Mucosa of descending colon (tissue), 3 donors: Measurements from ENCODE around the gene KIF3A. TPM values are rescaled to one million over a fixed set of nuclear protein-coding genes. Genes with fewer than 3 reads are reported as not detected.

ENCODE experiments used
- ATAC-seq: fragments of 200-7000 bp; cut with Tn5 transposase; one replicate; pipeline ENCODE4 v1.9.1; 2020; ENCODE audit warnings: mild to moderate bottlenecking, moderate library complexity
- DNase-seq, 3 donors: peaks; one replicate each; pipeline ENCODE4 v3.0.0-alpha.2; 2020
- H3K36me3 ChIP-seq: fragments of 200-600 bp; one replicate; pipeline ENCODE4 v1.8.0; 2021; ENCODE audit warnings: low read depth, mild to moderate bottlenecking
- H3K4me1 ChIP-seq: fragments of 200-600 bp; one replicate; pipeline ENCODE4 v1.8.0; 2021; ENCODE audit warnings: low read depth, mild to moderate bottlenecking
- H3K4me3 ChIP-seq: fragments of 200-600 bp; one replicate; pipeline ENCODE4 v1.8.0; 2021; ENCODE audit warnings: mild to moderate bottlenecking
- H3K9me3 ChIP-seq: fragments of 200-600 bp; one replicate; pipeline ENCODE4 v1.8.0; 2021; ENCODE audit warnings: mild to moderate bottlenecking
- CTCF ChIP-seq: fragments of 200-600 bp; IDR thresholded peaks from one replicate; pipeline ENCODE4 v1.8.0; 2022; ENCODE audit warnings: antibody characterized with exemption, mild to moderate bottlenecking
- intact Hi-C, 2 donors: fragments of 100-400 bp; cut with DNase I in 1 of 2; cut with micrococcal nuclease in 1 of 2; formaldehyde crosslinking; loops; one replicate each; pipeline versions ENCODE4 v1.11.0 to v1.11.1; 2022; cut with DNase I, micrococcal nuclease
- total RNA-seq, 3 donors: library from RNA; stranded (reverse); fragmentation: NEBNext Ultra II Directional in 2 of 3; extraction: Animal tissue kit (Norgen Biotek cat#: 25700) in 2 of 3; gene quantifications; one replicate each; pipeline versions ENCODE4 v1.2.1 to v1.2.4, GENCODE V29; 2021 to 2023
- donor health status: DM: no; HTN: no; CAD: no; lungs with moderate emphysema.
- donor health status: DM: no; HTN: no; CAD: no.
- donor health status: DM: no; HTN: yes; CAD: no.

The KIF3A gene
- total RNA-seq, 3 donors from 2014 or later = 3.2 to 11.0 (median 3.8) TPM

GRCh38 chr5:132729896-132730295 lies 7.5 kb downstream of the KIF3A start:
- no peak for DNase-seq
- Histone ChIP-seq H3K9me3 (no peaks in the 10 kb centered on the region), H3K4me1 (no peaks in the 10 kb centered on the region), H3K4me3 (no peak overlapping the region), H3K36me3 (no peaks in the 10 kb centered on the region)
- TF ChIP-seq CTCF = no peak
- intact Hi-C loops = no loop called here
- no peak for ATAC-seq

DNA sequence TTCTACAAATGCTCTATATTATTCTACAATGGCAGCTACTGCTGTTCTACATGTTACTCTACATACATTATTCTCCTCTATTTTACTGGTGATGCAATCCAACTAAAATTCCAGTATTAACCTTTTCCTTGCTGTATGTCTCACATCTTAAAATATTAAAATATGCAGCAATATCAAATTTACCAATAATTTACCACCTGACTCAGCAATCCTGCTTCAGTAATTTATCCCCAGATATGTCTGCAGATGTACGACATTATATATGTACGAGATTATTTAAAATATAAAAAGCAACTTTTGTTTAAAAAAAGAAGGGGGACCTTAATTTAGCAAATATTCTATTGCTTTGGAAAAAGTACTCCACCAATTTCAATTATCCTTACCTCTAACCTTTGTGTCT lies 11.6 kb downstream of the KIF3A start:
- DNase-seq (no peak), ATAC-seq (no peak)
- intact Hi-C loops = no loop called here
- H3K9me3 ChIP-seq = no peaks in the 10 kb centered on the region
- no peaks in the 10 kb centered on the region for H3K36me3 ChIP-seq
- no peaks in the 10 kb centered on the region for H3K4me1 ChIP-seq
- no peak for TF ChIP-seq CTCF
- H3K4me3 ChIP-seq = no peak overlapping the region

- no peak for DNase-seq
- H3K9me3 ChIP-seq = no peaks in the 10 kb centered on the region
- no peak for TF ChIP-seq CTCF
- H3K36me3 ChIP-seq = no peaks in the 10 kb centered on the region
- H3K4me1 ChIP-seq = no peaks in the 10 kb centered on the region
- intact Hi-C loops = no loop called here
- ATAC-seq = no peak
- no peak overlapping the region for H3K4me3 ChIP-seq
Observed at GRCh38 chr5:132718544-132719312, 18.6 kb downstream of the KIF3A start.

- intact Hi-C loops = no loop called here
- ATAC-seq = no peak
- Histone ChIP-seq H3K9me3 (no peaks in the 10 kb centered on the region), H3K36me3 (no peaks in the 10 kb centered on the region), H3K4me3 (no peak overlapping the region), H3K4me1 (no peaks in the 10 kb centered on the region)
- TF ChIP-seq CTCF = no peak
- DNase-seq = no peak
Observed at GRCh38 chr5:132714456-132715307, 22.7 kb downstream of the KIF3A start.

GRCh38 chr5:132708645-132709044 lies 28.7 kb downstream of the KIF3A start:
- no peaks in the 10 kb centered on the region for H3K36me3 ChIP-seq
- TF ChIP-seq CTCF = no peak

More at GRCh38 chr5:132708645-132709044, 28.7 kb downstream of the KIF3A start:
- ATAC-seq (no peak), DNase-seq (no peak)
- H3K4me1 ChIP-seq = no peaks in the 10 kb centered on the region
- intact Hi-C loops = no loop called here
- H3K9me3 ChIP-seq = no peaks in the 10 kb centered on the region
- H3K4me3 ChIP-seq = no peak overlapping the region
